Measurements from ENCODE around the gene CKAP2.
"Not testable (repeated sequence)": the region's sequence is repeated elsewhere in the genome, so short reads cannot be mapped to it uniquely, and the experiment has no call there.

Gene CKAP2

GRCh38 chr13:52447354-52447753 is 7.9 kb upstream of the CKAP2 start:
- Mint-ChIP-seq H3K27ac (no peak overlapping the region), H3K9me3 (no peaks in the 10 kb centered on the region), H3K4me3 (no peak overlapping the region), H3K4me1 (peaks cover 29% of the 10 kb centered on the region), H3K27me3 (no peaks in the 10 kb centered on the region), H3K36me3 (ENCODE audit: low read depth) (peaks cover 6% of the 10 kb centered on the region)
- ATAC-seq = peak; percentile 5
- no peak for DNase-seq

DNA sequence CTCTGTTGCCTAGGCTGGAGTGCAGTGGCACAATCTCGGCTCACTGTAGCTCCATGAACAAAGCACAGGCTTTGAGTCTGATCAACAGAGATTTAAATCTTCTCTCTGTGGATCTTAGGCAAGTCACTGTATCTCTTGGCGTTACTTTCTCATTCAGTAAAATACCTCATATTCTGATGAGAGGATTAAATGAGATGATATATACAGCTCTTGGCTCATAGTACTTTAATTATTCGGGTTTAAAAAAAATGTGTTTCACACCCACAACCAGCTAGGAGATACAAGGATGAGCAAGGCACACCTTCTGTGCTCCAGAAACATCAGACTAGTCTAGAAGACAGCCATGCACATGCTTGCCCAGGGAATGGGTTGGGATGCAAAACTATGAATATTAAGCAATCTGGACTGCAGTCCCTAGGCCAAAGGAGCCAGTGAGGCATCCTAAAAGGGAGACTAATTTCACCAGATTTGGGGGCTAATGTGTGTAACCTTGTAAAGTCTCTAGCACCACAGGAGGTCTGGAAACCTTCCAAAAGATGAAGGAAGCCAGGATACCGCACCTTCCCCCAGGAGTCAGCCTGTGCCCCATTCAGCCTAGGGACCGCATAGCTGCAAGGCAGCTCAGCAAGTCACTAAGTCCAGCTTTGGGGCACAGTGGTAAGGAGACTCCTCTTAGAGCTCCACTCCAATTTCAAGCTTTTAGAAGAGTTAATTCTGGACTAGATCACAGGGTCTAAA is 7.3 kb upstream of the CKAP2 start:
- Mint-ChIP-seq H3K36me3 (ENCODE audit: low read depth) (peaks cover 6% of the 10 kb centered on the region), H3K9me3 (no peaks in the 10 kb centered on the region), H3K27me3 (no peaks in the 10 kb centered on the region), H3K4me1 (peaks cover 29% of the 10 kb centered on the region), H3K27ac (no peak overlapping the region), H3K4me3 (peak overlapping the region; percentile 14)
- no peak for DNase-seq
- no peak for ATAC-seq

- Mint-ChIP-seq H3K9me3 (no peaks in the 10 kb centered on the region), H3K27ac (peak overlapping the region; percentile 75), H3K4me1 (peaks cover 38% of the 10 kb centered on the region), H3K4me3 (peak overlapping the region; percentile 89), H3K27me3 (no peaks in the 10 kb centered on the region), H3K36me3 (ENCODE audit: low read depth) (peaks cover 6% of the 10 kb centered on the region)
- no peak for DNase-seq
- ATAC-seq = no peak
Measured at GRCh38 chr13:52449331-52450011, 5.8 kb upstream of the CKAP2 start.

DNA sequence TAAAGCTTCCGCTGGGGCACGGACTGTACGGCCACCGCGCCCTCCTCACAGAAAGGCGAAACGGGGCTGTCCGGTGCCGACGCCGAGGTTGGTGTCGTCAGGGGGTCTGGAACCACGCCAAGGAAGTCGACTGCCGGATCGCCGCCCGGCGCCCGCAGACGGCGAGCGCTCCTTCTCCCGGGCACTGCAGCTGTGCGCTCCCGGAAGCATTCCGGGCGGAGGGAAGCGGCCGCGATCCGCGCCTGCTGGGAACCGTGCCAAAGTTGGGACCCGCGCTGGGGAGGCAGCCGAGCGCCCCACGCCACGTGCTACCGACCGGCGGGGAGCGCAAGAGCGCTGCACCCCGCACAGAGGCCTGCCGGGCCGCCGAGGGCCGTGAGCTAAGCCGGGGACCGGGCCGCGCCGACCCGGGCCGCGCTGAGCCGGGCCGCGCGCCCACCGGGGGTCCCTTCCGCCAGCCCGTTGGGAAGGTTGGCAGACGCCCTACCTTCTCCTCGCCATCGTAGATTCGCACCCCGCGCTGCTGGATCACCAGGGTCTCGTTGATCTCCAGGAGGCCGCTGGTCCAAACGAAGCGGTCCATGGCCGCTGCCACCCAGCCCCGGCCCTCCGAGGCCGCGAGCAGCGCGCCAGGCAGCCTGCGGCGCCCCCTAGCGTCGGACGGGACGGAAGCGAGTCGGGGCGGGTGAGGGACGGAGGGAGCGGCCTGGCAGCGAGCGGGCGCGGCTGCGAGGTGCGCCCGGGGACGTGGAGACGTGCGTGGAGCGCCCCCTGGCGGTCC is 5.1 kb upstream of the CKAP2 start, which contains the start of gene VPS36:
TSS of gene VPS36 (minus strand) at position 623 of the 781 bp plus-strand sequence. CDS start at position 583, 40 bp downstream.
- peaks cover 45% of the 10 kb centered on the region for H3K4me1 Mint-ChIP-seq

DNA sequence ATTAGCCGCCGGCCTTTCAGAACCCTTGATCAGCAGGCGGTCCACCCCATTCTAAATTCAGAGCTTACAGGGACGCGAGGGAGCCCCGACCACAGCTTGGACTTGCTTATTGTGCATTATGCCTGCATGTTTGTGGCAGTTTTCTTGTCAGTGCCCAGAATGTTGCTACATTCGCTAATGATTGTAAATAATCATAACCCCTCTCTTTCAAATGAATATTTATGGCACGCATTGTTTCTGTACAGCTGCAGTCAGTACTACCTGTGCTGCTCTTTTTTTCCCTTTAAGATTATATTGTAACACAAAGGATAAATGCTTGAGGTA is 4.5 kb upstream of the CKAP2 start:
- Mint-ChIP-seq H3K4me1 (peaks cover 47% of the 10 kb centered on the region), H3K36me3 (ENCODE audit: low read depth) (peaks cover 4% of the 10 kb centered on the region), H3K4me3 (peak overlapping the region; percentile 89), H3K27me3 (peaks cover 2% of the 10 kb centered on the region), H3K9me3 (no peaks in the 10 kb centered on the region), H3K27ac (peak overlapping the region; percentile 83)
- ATAC-seq (no peak), DNase-seq (no peak)

More for the DNA sequence above, 5.1 kb upstream of the CKAP2 start, which contains the start of gene VPS36:
- peaks cover 2% of the 10 kb centered on the region for H3K36me3 Mint-ChIP-seq (ENCODE audit: low read depth)
- peak within 1 kb of the TSS; percentile 89 for H3K4me3 Mint-ChIP-seq
- H3K27ac Mint-ChIP-seq = peak within 1 kb of the TSS; percentile 83
- peak; percentile 97 for DNase-seq
- H3K9me3 Mint-ChIP-seq = no peaks in the 10 kb centered on the region
- ATAC-seq = peak; percentile 84
- peaks cover under 1% of the 10 kb centered on the region for H3K27me3 Mint-ChIP-seq

GRCh38 chr13:52451135-52451804 is 4.0 kb upstream of the CKAP2 start:
- Mint-ChIP-seq H3K9me3 (no peaks in the 10 kb centered on the region), H3K27ac (no peak overlapping the region), H3K4me1 (peaks cover 51% of the 10 kb centered on the region), H3K27me3 (peaks cover 2% of the 10 kb centered on the region), H3K36me3 (ENCODE audit: low read depth) (peaks cover 8% of the 10 kb centered on the region), H3K4me3 (peak overlapping the region; percentile 89)
- DNase-seq (no peak), ATAC-seq (no peak)

DNA sequence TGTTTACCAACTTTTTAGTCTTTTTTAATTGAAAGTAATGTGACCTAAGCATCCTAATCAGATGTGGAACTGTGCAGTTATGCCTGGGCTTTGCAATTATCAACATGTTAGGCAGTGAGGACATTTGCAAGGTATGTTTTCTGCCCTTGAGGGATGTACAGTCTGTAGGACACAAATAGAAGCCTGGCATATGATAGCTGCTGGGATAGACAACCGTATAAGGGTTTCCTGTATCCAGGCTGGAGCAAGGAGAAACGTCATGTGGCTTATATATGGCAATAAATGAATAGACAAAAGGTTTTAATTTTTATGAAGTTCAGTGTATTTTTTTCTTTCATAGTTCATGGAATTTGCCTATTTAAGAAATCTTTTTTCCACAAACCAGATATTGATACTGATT is 2.8 kb upstream of the CKAP2 start:
- no peak overlapping the region for H3K4me3 Mint-ChIP-seq
- H3K4me1 Mint-ChIP-seq = peaks cover 56% of the 10 kb centered on the region
- no peak for ATAC-seq

GRCh38 chr13:52454459-52454819 is 839 bp upstream of the CKAP2 start:
- peak overlapping the region; percentile 96 for H3K4me3 Mint-ChIP-seq
- H3K4me1 Mint-ChIP-seq = peaks cover 51% of the 10 kb centered on the region
- H3K27me3 Mint-ChIP-seq = peaks cover 2% of the 10 kb centered on the region
- DNase-seq (no peak), ATAC-seq (no peak)
- peak overlapping the region; percentile 97 for H3K27ac Mint-ChIP-seq
- H3K9me3 Mint-ChIP-seq = no peaks in the 10 kb centered on the region
- peaks cover 18% of the 10 kb centered on the region for H3K36me3 Mint-ChIP-seq (ENCODE audit: low read depth)

More for the DNA sequence above, 2.8 kb upstream of the CKAP2 start:
- DNase-seq = no peak
- Mint-ChIP-seq H3K27me3 (peaks cover 2% of the 10 kb centered on the region), H3K27ac (no peak overlapping the region), H3K36me3 (ENCODE audit: low read depth) (peaks cover 11% of the 10 kb centered on the region), H3K9me3 (no peaks in the 10 kb centered on the region)

- peaks cover 2% of the 10 kb centered on the region for H3K27me3 Mint-ChIP-seq
- DNase-seq (peak; percentile 84), ATAC-seq (peak; percentile 47)
- peaks cover 20% of the 10 kb centered on the region for H3K36me3 Mint-ChIP-seq (ENCODE audit: low read depth)
- peaks cover 48% of the 10 kb centered on the region for H3K4me1 Mint-ChIP-seq
- H3K27ac Mint-ChIP-seq = peak overlapping the region; percentile 97
- peak overlapping the region; percentile 96 for H3K4me3 Mint-ChIP-seq
- H3K9me3 Mint-ChIP-seq = no peaks in the 10 kb centered on the region
Measured at GRCh38 chr13:52455677-52456041, 381 bp downstream of the CKAP2 start.

- no peak overlapping the region for H3K4me3 Mint-ChIP-seq
- no peak overlapping the region for H3K27ac Mint-ChIP-seq
- DNase-seq = no peak
- H3K36me3 Mint-ChIP-seq (ENCODE audit: low read depth) = peaks cover 53% of the 10 kb centered on the region
- peaks cover 41% of the 10 kb centered on the region for H3K4me1 Mint-ChIP-seq
- no peak for ATAC-seq
- H3K9me3 Mint-ChIP-seq = no peaks in the 10 kb centered on the region
- H3K27me3 Mint-ChIP-seq = peaks cover 2% of the 10 kb centered on the region
Measured at GRCh38 chr13:52459668-52460067, 4.4 kb downstream of the CKAP2 start.

GRCh38 chr13:52461265-52461664 is 6.0 kb downstream of the CKAP2 start:
- Mint-ChIP-seq H3K4me1 (peaks cover 30% of the 10 kb centered on the region), H3K9me3 (no peaks in the 10 kb centered on the region), H3K27ac (no peak overlapping the region), H3K27me3 (no peaks in the 10 kb centered on the region), H3K36me3 (ENCODE audit: low read depth) (peaks cover 56% of the 10 kb centered on the region), H3K4me3 (no peak overlapping the region)
- DNase-seq (no peak), ATAC-seq (no peak)

- Mint-ChIP-seq H3K36me3 (ENCODE audit: low read depth) (peaks cover 65% of the 10 kb centered on the region), H3K4me3 (no peak overlapping the region), H3K4me1 (peaks cover 14% of the 10 kb centered on the region), H3K27ac (no peak overlapping the region), H3K27me3 (no peaks in the 10 kb centered on the region), H3K9me3 (no peaks in the 10 kb centered on the region)
- no peak for DNase-seq
- no peak for ATAC-seq
Measured at GRCh38 chr13:52463526-52463925, 8.2 kb downstream of the CKAP2 start.

DNA sequence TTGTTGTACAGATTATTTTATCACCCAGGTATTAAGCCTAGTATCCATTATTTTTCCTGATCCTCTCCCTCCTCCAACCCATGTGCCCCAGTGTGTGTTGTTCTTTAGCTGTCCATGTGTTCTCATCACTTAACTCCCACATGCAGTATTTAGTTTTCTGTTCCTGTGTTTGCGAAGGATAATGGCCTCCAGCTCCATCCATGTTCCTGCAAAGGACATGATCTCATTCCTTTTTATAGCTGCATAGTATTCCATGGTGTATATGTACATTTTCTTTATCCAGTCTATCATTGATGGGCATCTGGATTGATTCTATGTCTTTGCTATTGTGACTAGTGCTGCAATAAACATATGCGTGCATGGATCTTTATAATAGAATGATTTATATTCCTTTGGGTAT is 13.2 kb downstream of the CKAP2 start:
- not testable (repeated sequence) for H3K4me3 Mint-ChIP-seq

DNA sequence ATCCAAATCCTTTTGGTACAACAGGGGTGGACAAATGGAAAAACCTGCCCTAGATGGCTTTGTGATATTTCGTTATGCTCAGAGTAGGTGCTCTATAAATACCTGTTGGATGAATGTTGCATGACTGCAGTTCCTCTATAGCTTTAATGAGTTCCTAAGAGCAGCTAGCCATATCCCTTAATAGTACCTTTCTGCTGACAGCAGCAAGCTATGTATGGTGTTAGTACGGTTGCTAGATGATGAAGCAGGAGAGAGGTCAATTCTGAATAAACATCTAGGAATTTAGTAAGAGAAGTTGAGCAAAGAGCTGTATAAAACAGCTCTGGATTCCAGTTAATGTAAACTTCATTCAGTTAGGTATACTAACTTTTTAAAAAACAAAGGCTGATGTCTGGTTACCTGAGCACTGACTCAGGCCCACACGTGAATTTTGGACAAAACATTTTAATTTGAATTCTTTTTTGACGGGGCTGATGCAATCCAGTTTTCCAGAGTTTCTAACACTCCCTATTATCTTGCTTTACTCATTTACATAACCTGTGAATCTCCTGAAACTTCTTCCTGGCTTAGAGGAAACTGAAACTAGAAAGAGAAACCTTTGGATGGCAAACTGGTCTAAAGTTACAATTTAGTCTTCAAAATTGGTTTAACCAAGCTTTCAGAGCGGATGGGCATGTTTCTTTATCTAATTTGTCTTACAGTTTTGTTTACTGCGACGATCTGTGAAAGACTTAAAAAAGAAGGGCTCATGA is 25.6 kb downstream of the CKAP2 start:
- H3K36me3 Mint-ChIP-seq (ENCODE audit: low read depth) = peaks cover 12% of the 10 kb centered on the region
- not testable (repeated sequence) for DNase-seq, H3K4me3 Mint-ChIP-seq, H3K27ac Mint-ChIP-seq, ATAC-seq, H3K4me1 Mint-ChIP-seq, H3K27me3 Mint-ChIP-seq, H3K9me3 Mint-ChIP-seq

More for the DNA sequence above, 13.2 kb downstream of the CKAP2 start:
- H3K27ac Mint-ChIP-seq, H3K27me3 Mint-ChIP-seq, H3K9me3 Mint-ChIP-seq, ATAC-seq, DNase-seq, H3K4me1 Mint-ChIP-seq: not testable (repeated sequence)
- H3K36me3 Mint-ChIP-seq (ENCODE audit: low read depth) = peaks cover 64% of the 10 kb centered on the region
